ENCODE measurements around the gene IPO9. TPM values are rescaled to one million over a fixed set of nuclear protein-coding genes. Genes with fewer than 3 reads are reported as not detected.

The IPO9 gene
- total RNA-seq, 1 donor from 2014 or later, result 10.3 TPM

GRCh38 chr1:201925301-201925567 is 96.3 kb downstream of the IPO9 start:
- Histone ChIP-seq H3K4me3 (ENCODE audit: low read depth, low read length) (no peak overlapping the region), H3K27me3 (ENCODE audit: control insufficient read depth, insufficient read depth, low read length) (no peaks in the 10 kb centered on the region), H3K36me3 (ENCODE audit: control insufficient read depth, insufficient read depth, low read length) (no peaks in the 10 kb centered on the region)
- TF ChIP-seq CTCF (IDR thresholded peaks at IDR 0.05; ENCODE audit: insufficient read depth, low read length, severe bottlenecking), result no peak
- no peak for DNase-seq (ENCODE audit: low read depth)
- FAIRE-seq, result no peak

- Histone ChIP-seq H3K36me3 (ENCODE audit: control insufficient read depth, insufficient read depth, low read length) (no peaks in the 10 kb centered on the region), H3K4me3 (ENCODE audit: low read depth, low read length) (no peak overlapping the region), H3K27me3 (ENCODE audit: control insufficient read depth, insufficient read depth, low read length) (no peaks in the 10 kb centered on the region)
- no peak for TF ChIP-seq CTCF (IDR thresholded peaks at IDR 0.05; ENCODE audit: insufficient read depth, low read length, severe bottlenecking)
- DNase-seq (ENCODE audit: low read depth) (no peak), FAIRE-seq (no peak)
These were observed 97.2 kb downstream of the IPO9 start for GRCh38 chr1:201925981-201926645.

- FAIRE-seq, result no peak
- Histone ChIP-seq H3K27me3 (ENCODE audit: control insufficient read depth, insufficient read depth, low read length) (no peaks in the 10 kb centered on the region), H3K36me3 (ENCODE audit: control insufficient read depth, insufficient read depth, low read length) (no peaks in the 10 kb centered on the region), H3K4me3 (ENCODE audit: low read depth, low read length) (no peak overlapping the region)
- no peak for TF ChIP-seq CTCF (IDR thresholded peaks at IDR 0.05; ENCODE audit: insufficient read depth, low read length, severe bottlenecking)
- no peak for DNase-seq (ENCODE audit: low read depth)
These were observed 99.3 kb downstream of the IPO9 start for GRCh38 chr1:201928266-201928665.

- TF ChIP-seq CTCF (IDR thresholded peaks at IDR 0.05; ENCODE audit: insufficient read depth, low read length, severe bottlenecking), result no peak
These were observed 101.2 kb downstream of the IPO9 start for GRCh38 chr1:201930137-201930536.

GRCh38 chr1:201930803-201931202 is 101.8 kb downstream of the IPO9 start:
- Histone ChIP-seq H3K27me3 (ENCODE audit: control insufficient read depth, insufficient read depth, low read length) (no peaks in the 10 kb centered on the region), H3K4me3 (ENCODE audit: low read depth, low read length) (no peak overlapping the region), H3K36me3 (ENCODE audit: control insufficient read depth, insufficient read depth, low read length) (no peaks in the 10 kb centered on the region)
- DNase-seq (ENCODE audit: low read depth), result no peak
- TF ChIP-seq CTCF (IDR thresholded peaks at IDR 0.05; ENCODE audit: insufficient read depth, low read length, severe bottlenecking), result no peak
- no peak for FAIRE-seq

More at GRCh38 chr1:201930137-201930536, 101.2 kb downstream of the IPO9 start:
- no peak overlapping the region for H3K4me3 ChIP-seq (ENCODE audit: low read depth, low read length)
- no peaks in the 10 kb centered on the region for H3K27me3 ChIP-seq (ENCODE audit: control insufficient read depth, insufficient read depth, low read length)
- FAIRE-seq (peak; percentile 58), DNase-seq (ENCODE audit: low read depth) (no peak)
- H3K36me3 ChIP-seq (ENCODE audit: control insufficient read depth, insufficient read depth, low read length), result no peaks in the 10 kb centered on the region

Other genes with a start within 250 kb of the IPO9 start
- gene SHISA4, start 59.7 kb downstream of the IPO9 start, total RNA-seq, result 3.2 and 3.9 TPM in 2 replicates
- 0.26 TPM in 1 of 2 replicates, not detected in the other for gene LMOD1, start 117.4 kb downstream of the IPO9 start, total RNA-seq
- gene TIMM17A, start 126.3 kb downstream of the IPO9 start, total RNA-seq, result 53.4 and 74.9 TPM in 2 replicates
- 27.3 and 39.8 TPM in 2 replicates for gene RNPEP, start 153.5 kb downstream of the IPO9 start, total RNA-seq
- 66.1 and 105 TPM in 2 replicates for gene ELF3, start 181.4 kb downstream of the IPO9 start, total RNA-seq

All from bronchial epithelial cell (primary cell).